A673 (cell line): Measurements from ENCODE around the gene KCND2. TPM values are rescaled to one million over a fixed set of nuclear protein-coding genes. Genes with fewer than 3 reads are reported as not detected.

Source experiments
- BruUV-seq: library from RNA; stranded (reverse); fragments of 400-500 nt; replicated peaks from 2 replicates; lab custom pipeline; 2021; lab: Mats Ljungman, UMichigan
- CTCF ChIA-PET: fragments of 300-600 bp; sonication (Branson Sonifier 250); formaldehyde crosslinking; loops from one replicate; lab custom pipeline; 2022; ENCODE audit warnings: antibody characterized with exemption; lab: Charles Lee
- POLR2A ChIA-PET: fragments of 300-600 bp; sonication (Branson Sonifier 250); formaldehyde crosslinking; loops from one replicate; lab custom pipeline; 2022; ENCODE audit warnings: antibody characterized with exemption; ENCODE audit not compliant: low non-redundant PET; lab: Charles Lee
- DNase-seq: peaks from one replicate; pipeline ENCODE4 v3.0.0-alpha.2; 2015; ENCODE audit warnings: low spot score
- H3K27ac ChIP-seq: fragments of 200-600 bp; sonication (generic); 2 replicates; pipeline ENCODE4 v1.5.1; 2016; ENCODE audit warnings: mixed run types, low read depth, mild to moderate bottlenecking, mixed read lengths, antibody characterized with exemption, low read length; ENCODE audit not compliant: poor library complexity, severe bottlenecking
- H3K27me3 ChIP-seq: fragments of 200-600 bp; sonication (generic); replicated peaks from 2 replicates; pipeline ENCODE4 v1.6.1; 2017; ENCODE audit warnings: mixed run types, low read depth, mild to moderate bottlenecking, mixed read lengths, antibody characterized with exemption, low read length; ENCODE audit not compliant: insufficient read depth, poor library complexity
- H3K36me3 ChIP-seq: fragments of 200-600 bp; sonication (generic); 2 replicates; pipeline ENCODE4 v1.6.1; 2016; ENCODE audit warnings: mixed run types, mild to moderate bottlenecking, mixed read lengths, antibody characterized with exemption, low read length; ENCODE audit not compliant: insufficient read depth, poor library complexity, severe bottlenecking
- H3K4me1 ChIP-seq: fragments of 200-600 bp; sonication (generic); 2 replicates; pipeline ENCODE4 v1.6.1; 2017; ENCODE audit warnings: mixed run types, mild to moderate bottlenecking, mixed read lengths, antibody characterized with exemption, low read length; ENCODE audit not compliant: insufficient read depth, poor library complexity, severe bottlenecking
- H3K4me3 ChIP-seq: fragments of 200-600 bp; sonication (generic); 2 replicates; pipeline ENCODE4 v1.5.1; 2016; ENCODE audit warnings: low read depth, mixed run types, mild to moderate bottlenecking, mixed read lengths, low read length; ENCODE audit not compliant: poor library complexity, severe bottlenecking
- H3K9me3 ChIP-seq: fragments of 200-600 bp; sonication (generic); 2 replicates; pipeline ENCODE4 v1.6.1; 2016; ENCODE audit warnings: mixed run types, low read depth, mild to moderate bottlenecking, mixed read lengths, antibody characterized with exemption, low read length; ENCODE audit not compliant: poor library complexity, severe bottlenecking
- EZH2 ChIP-seq: fragments of 200-600 bp; sonication (generic); IDR thresholded peaks from 2 replicates; pipeline ENCODE4 v1.6.1; 2017; ENCODE audit warnings: borderline replicate concordance, low read depth, mild to moderate bottlenecking, mixed read lengths, antibody characterized with exemption, low read length; ENCODE audit not compliant: poor library complexity, severe bottlenecking
- intact Hi-C: fragments of 100-400 bp; cut with micrococcal nuclease; formaldehyde crosslinking; loops from one replicate; pipeline ENCODE4 v1.10.0; 2022; ENCODE audit not compliant: unreplicated experiment
- total RNA-seq: library from RNA; stranded (reverse); gene quantifications from 2 replicates; pipeline ENCODE4 v1.2.3, GENCODE V29; 2021
- TF ChIP-seq, protein P1 (sequence below): fragments of 300-800, 200-600 bp; sonication (generic); conservative IDR thresholded peaks from 2 replicates; pipeline ENCODE4 v1.5.1; 2017; ENCODE audit warnings: low read depth, mild to moderate bottlenecking, antibody characterized with exemption, low read length, moderate library complexity, mixed read lengths

KCND2 gene
- total RNA-seq, 1 experiment from 2014 or later = not detected

DNA sequence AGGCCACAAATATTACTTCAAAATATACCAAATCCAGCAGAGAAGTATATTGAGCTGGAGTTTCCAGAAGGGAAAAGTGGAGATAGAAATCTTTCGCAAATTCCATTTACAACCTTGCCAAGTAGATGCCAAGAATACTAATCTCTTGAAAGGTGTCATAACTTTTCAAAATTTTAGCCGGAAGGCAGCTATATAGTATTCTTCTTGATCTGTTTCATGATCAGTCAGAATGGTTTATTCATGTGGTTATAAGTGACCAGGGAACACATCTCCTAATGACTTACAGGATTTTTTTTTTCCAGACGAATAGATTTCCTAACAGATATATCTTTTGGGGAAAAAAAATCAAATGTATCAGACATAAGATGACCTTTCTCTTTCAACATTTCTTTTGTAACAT lies 314.3 kb downstream of the KCND2 start:
- intact Hi-C loops = loop anchor here (10.0 kb wide), 1 partner anchor 138 kb away; no protein-coding TSS in a partner anchor
- ChIA-PET CTCF (no interaction called here), POLR2A (no interaction called here)
- H3K9me3 ChIP-seq = no peaks in the 10 kb centered on the region
- TF ChIP-seq, protein P1, sequence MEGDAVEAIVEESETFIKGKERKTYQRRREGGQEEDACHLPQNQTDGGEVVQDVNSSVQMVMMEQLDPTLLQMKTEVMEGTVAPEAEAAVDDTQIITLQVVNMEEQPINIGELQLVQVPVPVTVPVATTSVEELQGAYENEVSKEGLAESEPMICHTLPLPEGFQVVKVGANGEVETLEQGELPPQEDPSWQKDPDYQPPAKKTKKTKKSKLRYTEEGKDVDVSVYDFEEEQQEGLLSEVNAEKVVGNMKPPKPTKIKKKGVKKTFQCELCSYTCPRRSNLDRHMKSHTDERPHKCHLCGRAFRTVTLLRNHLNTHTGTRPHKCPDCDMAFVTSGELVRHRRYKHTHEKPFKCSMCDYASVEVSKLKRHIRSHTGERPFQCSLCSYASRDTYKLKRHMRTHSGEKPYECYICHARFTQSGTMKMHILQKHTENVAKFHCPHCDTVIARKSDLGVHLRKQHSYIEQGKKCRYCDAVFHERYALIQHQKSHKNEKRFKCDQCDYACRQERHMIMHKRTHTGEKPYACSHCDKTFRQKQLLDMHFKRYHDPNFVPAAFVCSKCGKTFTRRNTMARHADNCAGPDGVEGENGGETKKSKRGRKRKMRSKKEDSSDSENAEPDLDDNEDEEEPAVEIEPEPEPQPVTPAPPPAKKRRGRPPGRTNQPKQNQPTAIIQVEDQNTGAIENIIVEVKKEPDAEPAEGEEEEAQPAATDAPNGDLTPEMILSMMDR = no peak
- no peak for TF ChIP-seq EZH2
- H3K27ac ChIP-seq = no peak overlapping the region
- no peaks in the 10 kb centered on the region for H3K36me3 ChIP-seq
- BruUV-seq = no TSS peak
- peaks cover 11% of the 10 kb centered on the region for H3K4me1 ChIP-seq
- DNase-seq = no peak
- H3K27me3 ChIP-seq = no peaks in the 10 kb centered on the region
- H3K4me3 ChIP-seq = no peak overlapping the region

DNA sequence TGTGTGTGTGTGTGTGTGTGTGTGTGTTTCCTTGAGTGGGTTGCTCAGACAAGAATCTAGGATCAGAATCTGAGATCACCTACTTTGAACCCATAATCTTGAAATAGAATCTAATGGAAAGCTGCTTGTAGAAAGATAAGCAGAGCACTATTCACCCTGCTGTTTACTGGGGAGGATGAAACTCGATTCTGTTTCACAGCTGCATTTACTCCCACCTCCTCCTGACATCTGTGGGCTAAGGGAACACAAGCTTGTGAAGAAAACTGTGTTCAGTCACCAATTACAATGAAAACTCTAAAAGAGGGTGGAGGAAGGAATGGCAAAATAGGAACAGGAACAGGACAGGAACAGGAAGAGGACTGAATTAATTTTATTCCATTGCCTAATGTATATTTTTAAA lies 315.4 kb downstream of the KCND2 start:
- intact Hi-C loops = loop anchor here (10.0 kb wide), 1 partner anchor 136 kb away; no protein-coding TSS in a partner anchor
- ChIA-PET CTCF (no interaction called here), POLR2A (no interaction called here)
- TF ChIP-seq EZH2 = no peak
- TF ChIP-seq, protein P1 = no peak
- no TSS peak for BruUV-seq
- Histone ChIP-seq H3K4me1 (peaks cover 11% of the 10 kb centered on the region), H3K36me3 (no peaks in the 10 kb centered on the region), H3K9me3 (no peaks in the 10 kb centered on the region), H3K27ac (no peak overlapping the region), H3K27me3 (no peaks in the 10 kb centered on the region), H3K4me3 (no peak overlapping the region)
- no peak for DNase-seq

DNA sequence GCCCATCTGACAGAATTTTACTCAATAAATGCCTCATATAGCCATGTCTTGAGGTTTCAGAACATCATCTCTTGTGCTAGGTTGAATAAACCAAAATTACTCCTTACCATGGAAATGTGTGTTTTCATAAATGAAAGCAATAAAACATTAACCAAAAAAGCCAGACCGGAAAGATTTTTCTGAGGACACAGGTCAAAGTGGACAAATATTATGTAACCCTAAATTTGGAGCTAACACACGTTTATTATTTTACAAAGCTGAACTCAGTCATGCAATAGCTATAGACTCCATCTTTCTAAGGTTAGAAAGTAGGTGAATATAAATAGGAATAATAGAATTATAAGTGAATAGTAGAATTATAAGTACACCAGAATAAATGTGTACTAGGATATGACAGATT lies 315.9 kb downstream of the KCND2 start:
- CTCF ChIA-PET = no interaction called here

More for the DNA sequence above, 315.9 kb downstream of the KCND2 start:
- no peak for DNase-seq
- POLR2A ChIA-PET = no interaction called here
- no peaks in the 10 kb centered on the region for H3K27me3 ChIP-seq
- TF ChIP-seq, protein P1 = no peak
- TF ChIP-seq EZH2 = no peak
- BruUV-seq = no TSS peak
- no peak overlapping the region for H3K27ac ChIP-seq
- no peak overlapping the region for H3K4me3 ChIP-seq
- H3K9me3 ChIP-seq = no peaks in the 10 kb centered on the region
- intact Hi-C loops = loop anchor here (10.0 kb wide), 1 partner anchor 136 kb away; no protein-coding TSS in a partner anchor
- no peaks in the 10 kb centered on the region for H3K36me3 ChIP-seq
- peaks cover 11% of the 10 kb centered on the region for H3K4me1 ChIP-seq
